LNCaP clone FGC (cell line): ENCODE results near the gene TNFRSF8.

Experiments
- DNase-seq: peaks from one replicate; pipeline ENCODE4 v3.0.0-alpha.2; 2011; ENCODE audit warnings: low read depth
- H3K4me3 ChIP-seq: 2 replicates; pipeline ENCODE4 v1.5.1; 2011; ENCODE audit warnings: mild to moderate bottlenecking, low read depth, low read length, control low read depth
- TF ChIP-seq, protein P1 (sequence below): IDR thresholded peaks from 2 replicates; pipeline ENCODE4 v1.5.1; 2012; ENCODE audit warnings: mild to moderate bottlenecking; ENCODE audit not compliant: control insufficient read depth, insufficient read depth; ENCODE audit errors: extremely low read depth

Gene TNFRSF8

DNA sequence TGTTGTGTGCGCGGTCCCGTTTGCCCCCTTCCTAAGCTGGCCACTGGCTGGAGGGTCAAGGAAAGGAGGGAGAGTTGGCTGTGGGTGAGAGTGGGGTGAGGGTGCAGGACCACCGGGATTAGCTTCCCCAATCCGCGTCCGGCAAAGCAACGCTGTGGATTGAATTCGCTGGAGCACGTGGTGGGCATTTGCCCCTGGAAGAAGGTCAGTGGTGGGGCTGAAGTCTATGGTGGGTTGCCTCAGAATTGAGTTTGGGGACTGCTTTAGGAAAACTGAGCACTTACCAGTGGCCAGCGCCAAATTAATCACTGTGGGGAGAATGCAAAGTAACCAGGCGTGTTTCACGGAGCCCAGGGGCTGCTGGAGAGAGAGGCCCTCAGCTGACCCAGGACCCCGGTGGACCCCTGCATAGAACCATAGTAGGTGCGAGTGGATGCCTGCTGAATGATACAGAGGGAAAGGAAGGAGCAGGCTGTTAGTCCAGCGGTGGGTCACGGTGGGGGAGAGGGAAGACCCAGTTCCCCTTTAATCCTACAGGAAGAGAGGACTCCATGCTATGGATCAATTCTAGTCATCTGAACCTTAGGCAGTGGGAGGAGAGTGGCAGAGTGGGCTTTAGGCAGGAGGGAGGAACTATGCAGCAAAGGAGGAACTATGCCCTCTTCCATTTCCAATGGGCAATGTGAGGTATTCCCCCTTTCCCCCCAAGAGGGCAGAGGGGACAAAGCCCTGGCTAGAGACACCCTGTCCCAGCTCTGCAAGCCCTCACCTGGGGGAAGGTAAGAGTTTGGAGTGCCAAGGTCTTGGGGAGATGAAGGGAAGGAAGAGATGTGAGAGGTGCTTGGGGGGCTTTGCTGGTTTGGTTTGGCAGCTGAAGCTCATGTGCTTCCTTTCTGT, 1.2 kb downstream of the TNFRSF8 start:
- TF ChIP-seq, protein P1, sequence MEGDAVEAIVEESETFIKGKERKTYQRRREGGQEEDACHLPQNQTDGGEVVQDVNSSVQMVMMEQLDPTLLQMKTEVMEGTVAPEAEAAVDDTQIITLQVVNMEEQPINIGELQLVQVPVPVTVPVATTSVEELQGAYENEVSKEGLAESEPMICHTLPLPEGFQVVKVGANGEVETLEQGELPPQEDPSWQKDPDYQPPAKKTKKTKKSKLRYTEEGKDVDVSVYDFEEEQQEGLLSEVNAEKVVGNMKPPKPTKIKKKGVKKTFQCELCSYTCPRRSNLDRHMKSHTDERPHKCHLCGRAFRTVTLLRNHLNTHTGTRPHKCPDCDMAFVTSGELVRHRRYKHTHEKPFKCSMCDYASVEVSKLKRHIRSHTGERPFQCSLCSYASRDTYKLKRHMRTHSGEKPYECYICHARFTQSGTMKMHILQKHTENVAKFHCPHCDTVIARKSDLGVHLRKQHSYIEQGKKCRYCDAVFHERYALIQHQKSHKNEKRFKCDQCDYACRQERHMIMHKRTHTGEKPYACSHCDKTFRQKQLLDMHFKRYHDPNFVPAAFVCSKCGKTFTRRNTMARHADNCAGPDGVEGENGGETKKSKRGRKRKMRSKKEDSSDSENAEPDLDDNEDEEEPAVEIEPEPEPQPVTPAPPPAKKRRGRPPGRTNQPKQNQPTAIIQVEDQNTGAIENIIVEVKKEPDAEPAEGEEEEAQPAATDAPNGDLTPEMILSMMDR: no peak
- no peak overlapping the region for H3K4me3 ChIP-seq
- DNase-seq: no peak

DNA sequence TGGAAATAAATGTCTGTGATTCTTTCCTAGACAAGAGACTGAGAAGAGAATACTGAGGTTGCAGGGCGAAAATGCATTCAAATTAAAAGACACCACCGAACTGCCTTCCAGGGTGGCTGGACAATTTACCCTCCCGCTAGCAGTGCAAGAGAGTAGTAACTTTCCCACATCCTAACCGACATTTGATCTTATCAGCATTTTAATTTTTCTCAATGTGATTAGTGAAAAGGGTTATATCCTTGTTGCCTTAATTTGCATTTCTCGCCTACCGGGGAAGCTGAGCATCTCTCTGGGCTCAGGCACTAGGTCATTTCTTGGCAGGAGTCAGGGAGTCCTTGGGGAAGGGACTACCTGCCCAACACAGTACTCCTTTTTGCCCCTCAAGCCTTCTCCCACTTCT, 2.8 kb downstream of the TNFRSF8 start:
- H3K4me3 ChIP-seq: no peak overlapping the region
- TF ChIP-seq, protein P1: no peak
- DNase-seq: no peak

DNA sequence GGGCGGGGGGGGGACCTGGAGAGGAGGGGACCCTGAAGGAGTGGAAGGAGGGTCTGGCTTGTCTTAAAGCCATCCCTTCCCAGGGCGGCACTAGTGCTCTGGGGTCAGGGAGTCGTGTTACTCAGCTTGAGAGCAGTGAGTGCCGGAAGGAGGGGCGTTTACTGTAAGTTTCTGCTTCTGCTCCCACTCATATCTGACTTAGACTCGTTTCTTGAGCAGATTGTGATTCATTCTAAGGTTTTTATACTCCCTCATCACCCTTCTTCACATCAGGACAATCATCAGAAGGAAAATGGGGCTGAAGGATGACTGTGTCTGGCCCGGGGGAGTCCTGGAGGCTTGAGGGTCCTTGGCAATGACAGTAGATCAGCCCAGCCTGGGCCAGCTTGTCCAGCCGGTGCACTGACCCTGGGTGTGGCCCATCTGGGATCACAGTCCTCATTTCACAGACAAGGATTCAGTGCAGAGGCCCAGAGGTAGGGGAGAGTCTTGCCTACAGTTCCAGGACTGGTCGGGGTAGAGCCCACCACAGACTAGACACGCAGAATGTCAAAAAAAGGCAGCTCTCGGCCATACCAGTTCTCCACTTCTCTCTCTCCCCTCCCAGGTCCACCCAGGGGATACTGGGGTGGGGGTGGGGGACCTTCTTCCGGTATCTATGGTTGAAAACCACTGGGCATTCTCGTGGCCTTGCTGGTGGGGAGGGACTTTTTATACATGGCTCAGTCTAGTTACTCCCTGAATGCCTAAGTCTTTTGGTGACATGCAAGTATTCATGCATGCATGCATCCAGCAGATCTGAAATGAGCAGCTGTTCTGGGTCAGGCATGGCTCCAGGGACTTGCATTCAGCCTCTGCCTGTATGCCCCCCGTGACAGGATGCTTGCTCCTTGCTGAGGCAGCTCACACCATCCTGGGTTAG, 5.1 kb downstream of the TNFRSF8 start:
- H3K4me3 ChIP-seq: no peak overlapping the region
- TF ChIP-seq, protein P1: no peak
- DNase-seq: no peak

DNA sequence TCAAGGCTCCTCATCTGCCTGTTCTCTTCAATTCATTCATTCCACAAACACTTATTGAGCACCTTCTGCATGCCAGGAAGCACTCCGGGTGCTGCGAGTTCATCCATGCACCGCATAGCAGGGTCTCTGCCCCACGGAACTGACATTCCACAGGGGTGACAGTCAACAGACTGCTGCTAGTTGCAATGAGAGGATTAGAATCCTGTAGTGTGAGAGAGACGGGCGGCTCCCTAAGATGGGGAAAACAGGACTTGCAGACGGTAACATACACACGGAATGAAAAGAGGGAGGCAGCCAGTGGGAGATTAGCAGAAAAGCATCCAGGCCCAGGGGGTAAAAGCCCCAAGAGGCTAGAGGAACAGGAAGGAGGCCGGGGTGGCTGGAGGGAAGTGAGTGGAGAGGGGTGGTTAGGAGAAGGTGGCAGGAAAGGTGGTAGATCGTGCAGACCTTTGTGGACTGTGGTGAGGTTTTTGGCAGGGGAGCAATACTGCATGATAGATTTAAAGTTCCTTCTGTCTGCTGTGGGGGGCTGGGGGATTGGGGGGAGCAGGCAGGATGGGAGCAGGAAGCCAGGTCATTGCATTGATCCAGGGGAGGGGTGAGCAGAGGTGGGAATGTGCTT, 6.6 kb downstream of the TNFRSF8 start:
- TF ChIP-seq, protein P1: no peak
- H3K4me3 ChIP-seq: no peak overlapping the region

DNA sequence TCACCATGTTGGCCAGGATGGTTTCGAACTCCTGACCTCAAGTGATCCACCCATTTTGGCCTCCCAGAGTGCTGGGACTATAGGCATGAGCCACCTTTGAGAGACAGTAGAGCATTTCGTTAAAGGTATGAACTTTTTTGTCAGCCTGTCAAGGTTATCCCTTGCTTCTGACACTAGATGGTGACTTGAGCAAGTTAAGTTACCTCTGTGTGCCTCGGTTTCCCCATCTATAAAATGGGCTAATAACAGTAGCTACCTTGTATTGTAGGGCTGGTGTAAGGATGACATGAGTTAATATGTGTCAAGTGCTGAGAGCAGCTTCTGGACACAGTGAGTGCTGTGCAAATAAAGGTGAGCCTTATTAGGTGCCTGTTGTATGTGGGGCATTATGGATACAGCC, 8.8 kb downstream of the TNFRSF8 start:
- no peak for DNase-seq
- H3K4me3 ChIP-seq: no peak overlapping the region
- TF ChIP-seq, protein P1: no peak

More for the DNA sequence above, 6.6 kb downstream of the TNFRSF8 start:
- no peak for DNase-seq

DNA sequence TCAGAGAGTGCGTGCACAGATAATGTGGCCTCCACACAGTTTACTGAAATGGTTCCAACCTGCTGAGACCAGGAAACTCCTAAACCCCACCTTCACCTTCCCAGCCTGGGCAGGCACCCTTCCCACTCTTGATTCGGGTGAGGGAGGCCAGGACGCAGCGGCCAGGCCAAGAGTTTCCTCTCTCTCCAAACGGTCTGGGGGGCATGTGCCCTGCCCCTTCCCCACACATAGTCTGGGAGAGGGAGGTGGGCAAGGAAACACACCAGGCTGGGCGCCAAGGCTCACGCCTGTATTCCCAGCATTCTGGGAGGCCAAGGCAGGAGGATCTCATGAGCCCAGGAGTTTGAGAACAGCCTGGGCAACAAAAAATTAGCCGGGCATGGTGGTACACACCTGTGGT, 9.6 kb downstream of the TNFRSF8 start:
- TF ChIP-seq, protein P1: no peak
- no peak overlapping the region for H3K4me3 ChIP-seq
- no peak for DNase-seq
